ENCODE data around the gene SERTAD1.
"Not testable (repeated sequence)": the region's sequence is repeated elsewhere in the genome, so short reads cannot be mapped to it uniquely, and the experiment has no call there.

The SERTAD1 gene

DNA sequence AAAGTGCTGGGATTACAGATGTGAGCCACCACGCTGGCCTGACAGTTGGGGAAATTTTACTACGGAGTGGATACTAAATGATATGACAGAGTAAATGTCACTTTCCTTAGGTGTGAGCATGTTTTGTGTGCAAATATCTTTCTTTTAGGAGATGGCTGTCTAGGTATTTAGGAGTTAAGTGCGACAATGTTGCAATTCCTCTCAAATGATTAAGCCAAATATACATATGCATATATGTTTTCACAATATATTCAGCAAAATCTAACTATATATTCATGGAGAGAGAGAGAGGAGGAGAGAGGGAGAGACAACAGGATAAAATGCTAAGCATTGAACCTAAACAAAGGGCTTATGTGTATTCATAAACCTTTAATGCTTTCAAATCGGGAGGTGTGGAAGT lies 23.7 kb upstream of the SERTAD1 start:
- DNase-seq, result no peak

DNA sequence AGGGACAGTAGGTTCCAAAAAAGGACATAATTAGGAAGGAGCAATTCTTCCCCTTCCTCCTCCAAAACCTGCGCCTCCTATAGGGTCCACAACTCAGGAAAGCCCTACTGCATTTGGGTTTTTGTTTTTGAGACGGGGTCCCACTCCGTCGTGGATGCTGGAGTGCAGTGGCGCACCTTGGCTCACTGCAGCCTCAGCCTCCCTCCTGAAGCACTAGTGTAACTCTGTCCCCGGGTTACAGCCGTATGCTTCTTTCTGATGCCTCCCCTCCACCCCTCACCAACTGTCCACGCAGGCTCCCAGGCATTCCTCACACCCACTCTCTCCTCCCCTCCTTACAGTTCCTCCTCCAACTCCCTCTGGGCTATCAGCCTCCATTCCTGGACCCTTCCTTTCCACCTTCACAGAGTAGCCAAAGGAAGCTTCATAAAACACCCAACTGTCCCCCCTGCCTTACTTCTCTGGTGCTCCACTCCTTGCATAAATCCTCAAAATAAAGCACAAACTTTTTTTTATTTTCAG lies 20.5 kb upstream of the SERTAD1 start:
- DNase-seq, result no peak

DNA sequence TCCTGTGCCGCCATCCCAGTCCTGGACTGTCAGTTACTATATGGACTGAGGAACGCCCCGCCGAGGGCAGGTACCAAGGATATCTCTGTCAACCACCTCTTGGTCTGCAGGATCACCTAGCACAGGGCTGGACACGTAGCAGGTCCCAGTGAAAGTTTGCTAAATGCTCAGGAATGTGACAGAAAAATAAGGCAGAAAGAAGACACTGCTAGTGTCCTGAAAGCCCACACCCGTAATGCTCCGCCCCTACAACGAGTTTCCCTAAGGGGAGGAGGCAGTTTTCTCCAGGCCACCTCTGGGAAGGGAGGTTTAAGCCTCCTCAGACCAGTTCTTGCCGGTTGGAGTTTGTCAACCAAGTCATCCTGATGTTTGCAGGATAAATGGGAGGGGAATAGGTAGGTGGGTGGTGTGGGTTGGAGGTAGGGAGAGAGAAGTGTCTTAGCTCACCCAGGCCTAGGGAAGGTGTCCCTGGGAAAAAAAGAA lies 20.0 kb upstream of the SERTAD1 start:
- DNase-seq, result peak; percentile 28

DNA sequence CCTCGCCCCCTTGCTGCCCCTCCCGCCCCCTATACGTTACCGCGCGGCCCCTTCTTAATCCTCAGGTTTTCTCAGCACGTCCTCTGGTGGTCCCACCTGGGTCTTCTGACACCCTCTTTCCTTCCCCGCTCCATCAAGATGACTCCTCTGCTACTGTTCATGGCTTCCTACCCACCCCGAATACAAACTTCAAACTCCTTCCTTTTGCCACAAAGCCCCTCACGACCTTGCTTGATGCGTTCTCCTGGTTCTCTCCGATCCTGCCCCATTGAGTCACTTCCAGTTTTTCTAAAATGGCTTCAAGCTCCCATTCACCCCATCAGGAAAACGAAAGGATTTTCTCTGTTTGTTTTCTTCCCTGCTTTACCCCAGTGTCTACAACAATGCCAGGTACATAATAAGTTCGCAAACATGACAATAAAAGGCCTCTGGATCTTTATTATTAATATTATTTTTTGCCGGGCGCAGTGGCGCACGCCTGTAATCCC lies 19.1 kb upstream of the SERTAD1 start:
- DNase-seq, result no peak

- DNase-seq, result peak; percentile 93
These were observed 18.4 kb upstream of the SERTAD1 start, which contains the start of gene SERTAD3 for GRCh38 chr19:40444000-40444824. SERTAD3 (minus strand) TSS chr19:40444335; CDS start chr19:40442080, 2,255 bp downstream.

- peak; percentile 99 for DNase-seq
These were observed 17.6 kb upstream of the SERTAD1 start for GRCh38 chr19:40443131-40443999.

DNA sequence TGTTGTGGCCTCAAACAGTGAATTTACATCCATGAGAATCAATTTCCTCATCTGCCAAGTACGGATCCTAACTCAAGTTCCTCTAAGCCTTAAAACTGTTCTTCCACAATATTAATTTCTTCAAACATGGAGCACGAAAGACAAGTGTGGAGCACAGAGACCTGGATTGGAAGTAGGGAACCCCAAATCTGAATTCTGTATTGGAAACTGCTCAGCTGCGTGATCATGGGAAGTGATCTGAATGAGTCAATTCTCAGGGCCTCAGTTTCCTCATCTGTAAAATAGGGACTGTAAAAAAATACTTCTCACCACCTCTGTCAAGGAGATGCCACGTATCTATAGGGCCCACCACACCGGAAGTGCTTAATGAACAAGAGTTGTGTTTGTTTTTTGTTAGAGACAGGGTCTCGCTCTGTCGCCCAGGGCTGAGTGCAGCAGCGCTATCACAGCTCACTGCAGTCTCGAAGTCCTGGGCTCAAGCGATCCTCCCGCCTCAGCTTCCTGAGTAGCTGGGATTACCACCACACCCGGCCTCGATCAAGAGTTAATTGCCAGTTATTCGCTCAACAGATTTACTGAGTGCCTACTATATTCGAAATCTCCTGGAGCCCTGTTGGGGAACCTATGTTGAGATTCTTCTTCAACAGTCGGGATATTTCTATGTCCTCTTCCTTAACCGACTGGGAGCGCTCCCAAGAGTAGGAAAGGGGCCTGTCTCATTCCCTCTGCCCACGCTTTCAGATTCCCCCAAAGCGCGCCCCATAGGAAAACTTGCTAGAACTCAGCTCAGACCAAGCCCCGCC lies 16.7 kb upstream of the SERTAD1 start:
- no peak for DNase-seq

- no peak for DNase-seq
These were observed 16.0 kb upstream of the SERTAD1 start for GRCh38 chr19:40441719-40442253.

DNA sequence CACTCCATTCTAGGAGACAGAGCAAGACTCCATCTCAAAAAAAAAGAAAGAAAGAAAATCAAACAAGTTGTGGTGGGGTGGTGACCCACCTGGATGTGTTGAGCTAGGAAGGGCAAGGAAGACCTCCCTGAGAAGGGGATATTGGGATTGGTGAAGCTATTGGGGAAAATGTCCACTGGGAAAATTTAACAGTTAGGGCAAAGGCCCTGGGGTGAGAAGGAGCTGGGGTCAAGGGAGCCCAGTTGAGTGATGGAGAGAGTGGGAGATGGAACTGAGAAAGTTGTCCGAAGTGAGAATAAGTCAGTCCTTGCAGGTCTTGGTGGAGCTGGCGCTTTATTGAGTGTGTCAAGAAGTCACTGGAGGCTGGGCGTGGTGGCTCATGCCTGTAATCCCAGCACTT lies 12.5 kb upstream of the SERTAD1 start:
- no peak for DNase-seq

GRCh38 chr19:40433391-40434216 lies 7.8 kb upstream of the SERTAD1 start:
- DNase-seq, result peak; percentile 83

DNA sequence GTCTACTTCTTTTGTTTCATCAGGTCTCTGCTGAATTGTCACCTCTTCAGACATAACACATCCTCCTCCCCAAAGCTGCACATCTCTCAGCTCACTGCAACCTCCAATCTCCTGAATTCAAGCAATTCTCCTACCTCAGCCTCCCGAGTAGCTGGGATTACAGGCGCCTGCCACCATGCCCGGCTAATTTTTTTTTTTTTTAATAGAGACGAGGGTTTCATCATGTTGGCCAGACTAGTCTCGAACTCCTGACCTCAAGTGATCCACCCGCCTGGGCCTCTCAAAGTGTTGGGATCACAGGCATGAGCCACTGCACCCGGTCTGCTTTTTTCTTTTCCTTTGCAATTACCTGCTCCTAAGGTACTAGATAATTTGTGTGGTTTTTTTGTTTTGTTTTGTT lies 7.0 kb upstream of the SERTAD1 start:
- not testable (repeated sequence) for DNase-seq

DNA sequence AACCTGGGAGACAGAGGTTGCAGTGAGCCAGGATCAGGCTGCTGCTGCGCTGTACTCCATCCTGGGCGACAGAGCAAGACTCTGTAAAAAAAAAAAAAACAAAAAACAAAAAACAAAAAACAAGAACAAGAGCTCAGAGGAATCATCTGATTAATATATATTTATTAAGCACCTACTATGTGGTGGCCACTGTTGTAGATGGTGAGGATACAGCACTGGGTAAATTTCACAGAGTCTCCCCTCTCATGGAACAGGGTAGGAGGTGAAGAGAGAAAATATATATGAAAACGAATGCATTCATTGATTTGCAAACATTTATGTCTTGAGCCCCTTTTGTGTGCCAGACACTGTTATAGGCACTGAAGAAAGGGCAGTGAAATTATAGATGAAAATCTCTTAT lies 5.9 kb upstream of the SERTAD1 start:
- no peak for DNase-seq

DNA sequence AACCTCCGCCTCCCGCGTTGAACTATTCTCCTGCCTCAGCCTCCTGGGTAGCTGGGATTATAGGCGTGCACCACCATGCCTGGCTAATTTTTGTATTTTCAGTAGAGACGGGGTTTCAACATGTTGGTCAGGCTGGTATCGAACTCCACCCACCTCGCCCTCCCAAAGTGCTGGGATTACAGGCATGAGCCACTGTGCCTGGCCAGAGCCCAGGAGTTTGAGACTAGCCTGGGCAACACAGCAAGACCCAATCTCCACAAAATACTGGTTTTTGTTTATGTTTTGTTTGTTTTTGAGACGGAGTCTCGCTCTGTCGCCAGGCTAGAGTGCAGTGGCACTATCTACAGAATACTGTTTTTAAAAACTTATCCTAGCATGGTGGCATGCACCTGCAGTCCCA lies 4.5 kb upstream of the SERTAD1 start:
- not testable (repeated sequence) for DNase-seq

DNA sequence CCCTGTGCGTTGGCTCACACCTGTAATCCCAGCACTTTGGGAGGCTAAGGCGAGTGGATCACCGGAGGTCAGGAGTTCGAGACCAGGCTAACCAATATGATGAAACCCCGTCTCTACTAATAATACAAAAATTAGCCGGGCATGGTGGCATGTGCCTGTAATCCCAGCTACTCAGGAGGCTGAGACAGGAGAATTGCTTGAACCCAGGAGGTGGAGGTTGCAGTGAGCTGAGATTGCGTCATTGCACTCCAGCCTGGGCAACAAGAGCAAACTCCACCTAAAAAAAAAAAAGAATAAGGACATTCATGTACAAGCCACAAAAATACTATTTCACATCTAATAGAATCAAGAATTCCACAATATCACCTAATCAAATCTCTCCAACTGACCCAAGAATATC lies 2.4 kb upstream of the SERTAD1 start:
- DNase-seq, result not testable (repeated sequence)

- no peak for DNase-seq
These were observed 949 bp downstream of the SERTAD1 start for GRCh38 chr19:40424637-40425449.

- no peak for DNase-seq
These were observed 1.9 kb downstream of the SERTAD1 start for GRCh38 chr19:40423938-40424337.

GRCh38 chr19:40422748-40423566 lies 2.8 kb downstream of the SERTAD1 start:
- no peak for DNase-seq

DNA sequence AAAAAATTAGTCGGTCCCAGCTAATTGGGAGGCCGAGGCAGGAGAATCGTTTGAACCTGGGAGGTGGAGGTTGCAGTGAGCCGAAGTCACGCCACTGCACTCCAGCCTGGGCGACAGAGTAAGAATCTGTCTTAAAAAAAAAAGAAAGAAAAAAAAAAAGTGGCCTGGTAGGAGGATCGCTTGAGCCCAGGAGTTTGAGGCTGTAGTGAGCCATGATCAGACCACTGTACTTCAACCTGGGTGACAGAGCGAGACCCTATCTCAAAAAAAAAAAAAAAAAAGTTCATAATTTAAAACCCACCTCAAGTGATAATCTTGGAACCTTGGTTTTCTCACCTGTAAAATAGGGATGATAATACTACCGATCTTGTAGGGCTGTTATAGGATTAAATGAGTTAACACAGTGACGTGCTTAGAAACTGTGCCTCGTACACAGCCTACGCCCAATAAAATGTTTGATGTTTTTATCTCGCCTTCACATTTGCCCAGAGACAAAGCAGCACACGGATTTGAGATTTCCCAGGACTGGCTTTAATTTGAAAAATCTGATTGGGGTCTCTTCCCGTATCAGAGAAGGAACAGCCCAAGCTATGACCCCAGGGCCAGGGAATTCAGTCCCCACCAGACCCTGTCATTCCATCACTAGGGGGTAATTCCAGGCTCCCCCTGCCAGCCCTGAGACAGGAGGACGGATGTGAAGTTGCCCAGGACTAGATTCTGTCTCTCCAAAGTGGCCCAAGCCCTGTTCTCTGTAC lies 3.6 kb downstream of the SERTAD1 start:
- no peak for DNase-seq

Data from NCI-H510A (cell line).